PC-3 (cell line): ENCODE data around the gene SNX9.

ENCODE experiments used
- EZH2 ChIP-seq: fragments of 300-600 bp; sonication (generic); IDR thresholded peaks from one replicate; pipeline ENCODE4 v1.6.1; 2017; ENCODE audit warnings: antibody characterized with exemption, mild to moderate bottlenecking, low read length; ENCODE audit not compliant: unreplicated experiment
- TF ChIP-seq, protein P1 (sequence below): fragments of 300-600 bp; sonication (generic); conservative IDR thresholded peaks from 2 replicates; pipeline ENCODE4 v1.5.1; 2017; ENCODE audit warnings: antibody characterized with exemption, low read depth, mild to moderate bottlenecking, low read length

DNA sequence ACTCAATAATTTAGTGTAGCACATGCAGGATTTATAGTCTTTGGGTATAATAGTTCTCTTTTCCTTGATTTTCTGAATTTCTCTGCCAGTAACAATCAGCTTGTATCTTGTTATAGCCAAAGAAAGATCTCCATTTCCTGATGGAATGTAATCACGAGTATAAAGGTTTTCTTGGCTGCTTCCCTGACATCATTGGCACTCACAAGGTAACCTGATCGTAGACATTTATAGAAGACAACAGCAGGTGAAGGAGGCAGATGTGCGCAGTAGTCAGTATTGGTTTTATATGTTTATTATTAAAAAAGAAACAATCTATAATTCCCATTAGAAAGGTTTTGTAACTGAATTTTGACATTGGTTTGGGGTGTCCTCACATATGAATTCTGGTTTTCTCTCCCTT is 114.3 kb downstream of the SNX9 start:
- TF ChIP-seq, protein P1, sequence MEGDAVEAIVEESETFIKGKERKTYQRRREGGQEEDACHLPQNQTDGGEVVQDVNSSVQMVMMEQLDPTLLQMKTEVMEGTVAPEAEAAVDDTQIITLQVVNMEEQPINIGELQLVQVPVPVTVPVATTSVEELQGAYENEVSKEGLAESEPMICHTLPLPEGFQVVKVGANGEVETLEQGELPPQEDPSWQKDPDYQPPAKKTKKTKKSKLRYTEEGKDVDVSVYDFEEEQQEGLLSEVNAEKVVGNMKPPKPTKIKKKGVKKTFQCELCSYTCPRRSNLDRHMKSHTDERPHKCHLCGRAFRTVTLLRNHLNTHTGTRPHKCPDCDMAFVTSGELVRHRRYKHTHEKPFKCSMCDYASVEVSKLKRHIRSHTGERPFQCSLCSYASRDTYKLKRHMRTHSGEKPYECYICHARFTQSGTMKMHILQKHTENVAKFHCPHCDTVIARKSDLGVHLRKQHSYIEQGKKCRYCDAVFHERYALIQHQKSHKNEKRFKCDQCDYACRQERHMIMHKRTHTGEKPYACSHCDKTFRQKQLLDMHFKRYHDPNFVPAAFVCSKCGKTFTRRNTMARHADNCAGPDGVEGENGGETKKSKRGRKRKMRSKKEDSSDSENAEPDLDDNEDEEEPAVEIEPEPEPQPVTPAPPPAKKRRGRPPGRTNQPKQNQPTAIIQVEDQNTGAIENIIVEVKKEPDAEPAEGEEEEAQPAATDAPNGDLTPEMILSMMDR, result no peak
- no peak for TF ChIP-seq EZH2
